ENCODE measurements around the gene TRIP4. TPM values are rescaled to one million over a fixed set of nuclear protein-coding genes. Genes with fewer than 3 reads are reported as not detected.
A peak's percentile ranks its signal among the peaks of the same experiment; 100 is the strongest.

Gene TRIP4
- total RNA-seq, 2 experiments from 2014 or later: 15.9 to 17.3 TPM

GRCh38 chr15:64452988-64453688 is 65.5 kb downstream of the TRIP4 start:
- H3K9me3 Mint-ChIP-seq: no peaks in the 10 kb centered on the region
- no peak overlapping the region for H3K27ac Mint-ChIP-seq
- no peak for TF ChIP-seq CTCF (IDR thresholded peaks at IDR 0.05)
- DNase-seq: no peak
- intact Hi-C loops (cut with micrococcal nuclease): no loop called here
- ChIA-PET POLR2A (interaction anchor here (1.1 to 1.5 kb wide), 2 partner anchors 10 to 21 kb away, joined by 3 read pairs; no protein-coding TSS in a partner anchor), CTCF (no interaction called here)
- no peak for ATAC-seq
- peaks cover 5% of the 10 kb centered on the region for H3K36me3 Mint-ChIP-seq (ENCODE audit: low read depth)
- peaks cover 56% of the 10 kb centered on the region for H3K4me1 Mint-ChIP-seq (ENCODE audit: low read depth)
- no peak overlapping the region for H3K4me3 Mint-ChIP-seq
- no peaks in the 10 kb centered on the region for H3K27me3 Mint-ChIP-seq

GRCh38 chr15:64453689-64454037 is 66.0 kb downstream of the TRIP4 start:
- no peak for TF ChIP-seq CTCF (IDR thresholded peaks at IDR 0.05)
- Mint-ChIP-seq H3K9me3 (no peaks in the 10 kb centered on the region), H3K27me3 (no peaks in the 10 kb centered on the region), H3K27ac (no peak overlapping the region), H3K4me3 (no peak overlapping the region), H3K36me3 (ENCODE audit: low read depth) (peaks cover 1% of the 10 kb centered on the region), H3K4me1 (ENCODE audit: low read depth) (peaks cover 54% of the 10 kb centered on the region)
- DNase-seq: no peak
- ChIA-PET POLR2A (interaction anchor here (1.1 to 1.5 kb wide), 2 partner anchors 10 to 21 kb away, joined by 3 read pairs; no protein-coding TSS in a partner anchor), CTCF (no interaction called here)
- intact Hi-C loops (cut with micrococcal nuclease): no loop called here
- no peak for ATAC-seq

- ATAC-seq: no peak
- no peaks in the 10 kb centered on the region for H3K9me3 Mint-ChIP-seq
- ChIA-PET CTCF (interaction anchor here (1.8 kb wide), 1 partner anchor 67 kb away, joined by 3 read pairs; no protein-coding TSS in a partner anchor), POLR2A (interaction anchor here (1.1 kb wide), 1 partner anchor 11 kb away, joined by 3 read pairs; no protein-coding TSS in a partner anchor)
- no peaks in the 10 kb centered on the region for H3K27me3 Mint-ChIP-seq
- no peak overlapping the region for H3K27ac Mint-ChIP-seq
- intact Hi-C loops (cut with micrococcal nuclease): no loop called here
- no peak for DNase-seq
- peaks cover 1% of the 10 kb centered on the region for H3K36me3 Mint-ChIP-seq (ENCODE audit: low read depth)
- TF ChIP-seq CTCF (IDR thresholded peaks at IDR 0.05): no peak
- peaks cover 56% of the 10 kb centered on the region for H3K4me1 Mint-ChIP-seq (ENCODE audit: low read depth)
- no peak overlapping the region for H3K4me3 Mint-ChIP-seq
Observed at GRCh38 chr15:64454282-64454681, 66.6 kb downstream of the TRIP4 start.

GRCh38 chr15:64455961-64456371 is 68.3 kb downstream of the TRIP4 start:
- Mint-ChIP-seq H3K9me3 (no peaks in the 10 kb centered on the region), H3K36me3 (ENCODE audit: low read depth) (no peaks in the 10 kb centered on the region), H3K4me3 (no peak overlapping the region), H3K4me1 (ENCODE audit: low read depth) (peaks cover 52% of the 10 kb centered on the region), H3K27me3 (no peaks in the 10 kb centered on the region), H3K27ac (peak overlapping the region; percentile 78)
- ATAC-seq: no peak
- ChIA-PET CTCF (interaction anchor here (1.8 kb wide), 1 partner anchor 69 kb away, joined by 3 read pairs; no protein-coding TSS in a partner anchor), POLR2A (interaction anchor here (1.1 kb wide), 1 partner anchor 68 kb away, joined by 4 read pairs; the partner anchor contains the start of gene TRIP4)
- intact Hi-C loops (cut with micrococcal nuclease): no loop called here
- no peak for DNase-seq
- TF ChIP-seq CTCF (IDR thresholded peaks at IDR 0.05): no peak

GRCh38 chr15:64456634-64457108 is 69.0 kb downstream of the TRIP4 start:
- intact Hi-C loops (cut with micrococcal nuclease): no loop called here

More at GRCh38 chr15:64456634-64457108, 69.0 kb downstream of the TRIP4 start:
- CTCF ChIA-PET: interaction anchor here (1.2 kb wide), 2 partner anchors 197 to 304 kb away, joined by 3 to 4 read pairs; no protein-coding TSS in a partner anchor
- H3K4me1 Mint-ChIP-seq (ENCODE audit: low read depth): peaks cover 54% of the 10 kb centered on the region
- POLR2A ChIA-PET: interaction anchor here (0.8 to 1.7 kb wide), 2 partner anchors 10 to 207 kb away, joined by 3 to 7 read pairs; no protein-coding TSS in a partner anchor
- H3K27me3 Mint-ChIP-seq: no peaks in the 10 kb centered on the region
- no peak for DNase-seq
- H3K9me3 Mint-ChIP-seq: no peaks in the 10 kb centered on the region
- H3K27ac Mint-ChIP-seq: peak overlapping the region; percentile 78
- TF ChIP-seq CTCF (IDR thresholded peaks at IDR 0.05): no peak
- H3K36me3 Mint-ChIP-seq (ENCODE audit: low read depth): peaks cover 2% of the 10 kb centered on the region
- no peak overlapping the region for H3K4me3 Mint-ChIP-seq
- no peak for ATAC-seq

Measured in activated CD8-positive, alpha-beta T cell treated with anti-CD3 and anti-CD28 coated beads for 36 hours (primary cell).